HepG2 (cell line): ENCODE results near the gene ZBTB45. TPM values are rescaled to one million over a fixed set of nuclear protein-coding genes. Genes with fewer than 3 reads are reported as not detected.
A peak's percentile ranks its signal among the peaks of the same experiment; 100 is the strongest.

Experiments
- EED ChIP-seq: sonication (generic); formaldehyde crosslinking; IDR thresholded peaks from 2 replicates; pipeline ENCODE4 v1.5.0; 2020; ENCODE audit warnings: mild to moderate bottlenecking, missing genetic modification reagents
- ELF1 ChIP-seq: sonication (generic); formaldehyde crosslinking; IDR thresholded peaks from 2 replicates; pipeline ENCODE4 v1.4.0; 2020; ENCODE audit warnings: missing genetic modification reagents
- ETV5 ChIP-seq: IDR thresholded peaks from 2 replicates; pipeline ENCODE4 v1.6.1; 2018; ENCODE audit warnings: missing biosample characterization, missing genetic modification reagents, inconsistent platforms, borderline replicate concordance
- GFI1 ChIP-seq: sonication (generic); formaldehyde crosslinking; IDR thresholded peaks from 2 replicates; pipeline ENCODE4 v1.5.0; 2020; ENCODE audit warnings: missing genetic modification reagents, mild to moderate bottlenecking, borderline replicate concordance
- JARID2 ChIP-seq: sonication (generic); formaldehyde crosslinking; IDR thresholded peaks from 2 replicates; pipeline ENCODE4 v1.8.1; 2023; ENCODE audit warnings: missing genetic modification reagents, inconsistent platforms; ENCODE audit not compliant: insufficient replicate concordance
- KLF12 ChIP-seq: sonication (generic); formaldehyde crosslinking; IDR thresholded peaks from 2 replicates; pipeline ENCODE4 v1.4.0; 2020; ENCODE audit warnings: missing genetic modification reagents, borderline replicate concordance
- NFYB ChIP-seq: sonication (generic); formaldehyde crosslinking; IDR thresholded peaks from 2 replicates; pipeline ENCODE4 v1.4.0; 2020; ENCODE audit warnings: missing genetic modification reagents
- RFX1 ChIP-seq: fragments of 450-650 bp; IDR thresholded peaks from 2 replicates; pipeline ENCODE4 v1.6.1; 2017
- ZFP41 ChIP-seq: sonication (generic); formaldehyde crosslinking; IDR thresholded peaks from 2 replicates; pipeline ENCODE4 v1.4.0; 2020; ENCODE audit warnings: mild to moderate bottlenecking, missing genetic modification reagents, borderline replicate concordance
- ZNF264 ChIP-seq: sonication (generic); formaldehyde crosslinking; IDR thresholded peaks from 2 replicates; pipeline ENCODE4 v1.4.0; 2020; ENCODE audit warnings: missing genetic modification reagents
- ZNF484 ChIP-seq: sonication (generic); formaldehyde crosslinking; IDR thresholded peaks from 2 replicates; pipeline ENCODE4 v1.5.1; 2020; ENCODE audit warnings: mild to moderate bottlenecking, low read depth, missing genetic modification reagents, borderline replicate concordance
- ZNF501 ChIP-seq: sonication (generic); formaldehyde crosslinking; IDR thresholded peaks from 2 replicates; pipeline ENCODE4 v1.5.1; 2020; ENCODE audit warnings: mild to moderate bottlenecking, moderate library complexity, missing genetic modification reagents
- ZNF567 ChIP-seq: sonication (generic); formaldehyde crosslinking; IDR thresholded peaks from 2 replicates; pipeline ENCODE4 v1.8.1; 2023; ENCODE audit warnings: mild to moderate bottlenecking, missing genetic modification reagents, borderline replicate concordance
- ZNF619 ChIP-seq: sonication (generic); formaldehyde crosslinking; IDR thresholded peaks from 2 replicates; pipeline ENCODE4 v1.4.0; 2020; ENCODE audit warnings: mild to moderate bottlenecking, missing genetic modification reagents
- ZNF7 ChIP-seq: IDR thresholded peaks from 2 replicates; pipeline ENCODE4 v1.6.1; 2016; ENCODE audit warnings: missing biosample characterization, missing genetic modification reagents
- ZNF768 ChIP-seq: sonication (generic); formaldehyde crosslinking; IDR thresholded peaks from 2 replicates; pipeline ENCODE4 v1.4.0; 2020; ENCODE audit warnings: missing genetic modification reagents
- ZNF841 ChIP-seq: sonication (generic); formaldehyde crosslinking; IDR thresholded peaks from 2 replicates; pipeline ENCODE4 v1.8.1; 2023; ENCODE audit warnings: missing genetic modification reagents, borderline replicate concordance
- ZZZ3 ChIP-seq: sonication (generic); formaldehyde crosslinking; IDR thresholded peaks from 2 replicates; pipeline ENCODE4 v1.4.0; 2020; ENCODE audit warnings: missing genetic modification reagents, mild to moderate bottlenecking, borderline replicate concordance
- polyA plus RNA-seq, 8 experiments: library from polyadenylated mRNA; depleted of rRNA in 3 of 8; stranded (reverse) in 7 of 8; unstranded in 1 of 8; fragments of >200 nt; fragmentation: Illumina TruSeq in 4 of 8; extraction: Trizol in 4 of 8; gene quantifications; 2 replicates each; pipeline versions ENCODE4 v1.2.1 to v1.2.3, GENCODE V29; 2011 to 2016; ENCODE audit warnings: low read depth in 4 of 8, missing spikeins in 1 of 8, mixed read lengths in 1 of 8; ENCODE audit not compliant: insufficient read depth in 1 of 8
- total RNA-seq, 5 experiments: library from RNA; depleted of rRNA; stranded (reverse); fragments of >200 nt; fragmentation: Illumina TruSeq; extraction: Trizol; gene quantifications; 2 replicates each; pipeline ENCODE4 v1.2.3, GENCODE V29; 2016; ENCODE audit warnings: low read depth in 1 of 5
- TF ChIP-seq, protein P1 (sequence below): sonication (generic); formaldehyde crosslinking; conservative IDR thresholded peaks from 2 replicates; pipeline ENCODE4 v1.8.0; 2022; ENCODE audit warnings: mild to moderate bottlenecking, moderate library complexity, missing genetic modification reagents
- TF ChIP-seq, protein P2 (sequence below): sonication (generic); formaldehyde crosslinking; IDR thresholded peaks from 2 replicates; pipeline ENCODE4 v1.4.0; 2020; ENCODE audit warnings: mild to moderate bottlenecking, missing genetic modification reagents, borderline replicate concordance
- TF ChIP-seq, protein P3 (sequence below): IDR thresholded peaks from 2 replicates; pipeline ENCODE4 v1.6.1; 2012; ENCODE audit warnings: low read depth, low read length, improper control_type of control experiment

ZBTB45 gene
- total and polyA plus RNA-seq, 2 of the 13 experiments (the other 11 are each of a cell fraction or from before 2014, with no cell fraction given) = 3.0 to 3.7 TPM

DNA sequence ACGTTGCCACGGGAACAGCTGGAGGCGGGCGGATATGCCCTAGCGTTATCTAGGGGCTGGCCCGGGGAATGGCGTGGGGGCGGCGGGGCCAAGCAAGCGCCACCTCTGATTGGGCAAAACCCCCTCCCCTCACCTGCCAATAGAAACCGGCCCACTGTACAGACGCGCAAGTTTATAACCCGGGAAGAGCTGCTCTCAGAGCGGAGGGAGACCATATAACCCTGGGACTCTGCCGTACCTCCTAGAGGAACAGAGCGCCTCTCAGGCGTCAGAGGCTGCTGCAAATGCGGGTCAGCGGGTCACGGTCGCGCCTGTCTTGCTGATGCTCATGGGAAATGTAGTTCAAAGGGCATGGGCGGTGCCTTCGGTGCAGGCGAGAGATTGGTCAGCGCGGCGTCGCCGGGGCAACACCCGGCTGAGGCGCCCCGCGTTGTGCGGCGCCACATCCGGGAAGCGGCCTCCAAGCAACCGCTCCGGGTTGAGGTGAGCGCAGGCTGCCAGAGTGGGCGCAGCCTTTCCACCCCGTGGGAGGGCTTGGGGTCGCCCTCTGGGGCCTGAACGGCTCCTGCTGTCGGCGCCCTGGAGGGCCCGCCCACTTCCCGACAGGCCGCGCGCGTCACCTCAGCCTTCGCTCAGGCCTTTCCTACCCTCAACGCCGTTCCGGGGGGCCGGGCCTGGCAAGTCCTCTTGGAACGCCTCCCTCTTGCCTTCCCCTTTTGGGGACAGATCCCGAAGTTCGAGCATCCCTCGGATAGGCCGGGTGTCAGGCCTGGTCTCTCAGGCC is 43.7 kb downstream of the ZBTB45 start, which contains the start of gene ZNF446 (continued):
- TF ChIP-seq, protein P1, sequence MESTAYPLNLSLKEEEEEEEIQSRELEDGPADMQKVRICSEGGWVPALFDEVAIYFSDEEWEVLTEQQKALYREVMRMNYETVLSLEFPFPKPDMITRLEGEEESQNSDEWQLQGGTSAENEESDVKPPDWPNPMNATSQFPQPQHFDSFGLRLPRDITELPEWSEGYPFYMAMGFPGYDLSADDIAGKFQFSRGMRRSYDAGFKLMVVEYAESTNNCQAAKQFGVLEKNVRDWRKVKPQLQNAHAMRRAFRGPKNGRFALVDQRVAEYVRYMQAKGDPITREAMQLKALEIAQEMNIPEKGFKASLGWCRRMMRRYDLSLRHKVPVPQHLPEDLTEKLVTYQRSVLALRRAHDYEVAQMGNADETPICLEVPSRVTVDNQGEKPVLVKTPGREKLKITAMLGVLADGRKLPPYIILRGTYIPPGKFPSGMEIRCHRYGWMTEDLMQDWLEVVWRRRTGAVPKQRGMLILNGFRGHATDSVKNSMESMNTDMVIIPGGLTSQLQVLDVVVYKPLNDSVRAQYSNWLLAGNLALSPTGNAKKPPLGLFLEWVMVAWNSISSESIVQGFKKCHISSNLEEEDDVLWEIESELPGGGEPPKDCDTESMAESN (CRISPR knock-in tag) = peak; percentile 61; the same call in 1 of the 2 replicates
- no peak for TF ChIP-seq JARID2
- TF ChIP-seq NFYB (CRISPR knock-in tag) = peak; percentile 83
- TF ChIP-seq ZNF264 (CRISPR knock-in tag) = no peak
- TF ChIP-seq, protein P2, sequence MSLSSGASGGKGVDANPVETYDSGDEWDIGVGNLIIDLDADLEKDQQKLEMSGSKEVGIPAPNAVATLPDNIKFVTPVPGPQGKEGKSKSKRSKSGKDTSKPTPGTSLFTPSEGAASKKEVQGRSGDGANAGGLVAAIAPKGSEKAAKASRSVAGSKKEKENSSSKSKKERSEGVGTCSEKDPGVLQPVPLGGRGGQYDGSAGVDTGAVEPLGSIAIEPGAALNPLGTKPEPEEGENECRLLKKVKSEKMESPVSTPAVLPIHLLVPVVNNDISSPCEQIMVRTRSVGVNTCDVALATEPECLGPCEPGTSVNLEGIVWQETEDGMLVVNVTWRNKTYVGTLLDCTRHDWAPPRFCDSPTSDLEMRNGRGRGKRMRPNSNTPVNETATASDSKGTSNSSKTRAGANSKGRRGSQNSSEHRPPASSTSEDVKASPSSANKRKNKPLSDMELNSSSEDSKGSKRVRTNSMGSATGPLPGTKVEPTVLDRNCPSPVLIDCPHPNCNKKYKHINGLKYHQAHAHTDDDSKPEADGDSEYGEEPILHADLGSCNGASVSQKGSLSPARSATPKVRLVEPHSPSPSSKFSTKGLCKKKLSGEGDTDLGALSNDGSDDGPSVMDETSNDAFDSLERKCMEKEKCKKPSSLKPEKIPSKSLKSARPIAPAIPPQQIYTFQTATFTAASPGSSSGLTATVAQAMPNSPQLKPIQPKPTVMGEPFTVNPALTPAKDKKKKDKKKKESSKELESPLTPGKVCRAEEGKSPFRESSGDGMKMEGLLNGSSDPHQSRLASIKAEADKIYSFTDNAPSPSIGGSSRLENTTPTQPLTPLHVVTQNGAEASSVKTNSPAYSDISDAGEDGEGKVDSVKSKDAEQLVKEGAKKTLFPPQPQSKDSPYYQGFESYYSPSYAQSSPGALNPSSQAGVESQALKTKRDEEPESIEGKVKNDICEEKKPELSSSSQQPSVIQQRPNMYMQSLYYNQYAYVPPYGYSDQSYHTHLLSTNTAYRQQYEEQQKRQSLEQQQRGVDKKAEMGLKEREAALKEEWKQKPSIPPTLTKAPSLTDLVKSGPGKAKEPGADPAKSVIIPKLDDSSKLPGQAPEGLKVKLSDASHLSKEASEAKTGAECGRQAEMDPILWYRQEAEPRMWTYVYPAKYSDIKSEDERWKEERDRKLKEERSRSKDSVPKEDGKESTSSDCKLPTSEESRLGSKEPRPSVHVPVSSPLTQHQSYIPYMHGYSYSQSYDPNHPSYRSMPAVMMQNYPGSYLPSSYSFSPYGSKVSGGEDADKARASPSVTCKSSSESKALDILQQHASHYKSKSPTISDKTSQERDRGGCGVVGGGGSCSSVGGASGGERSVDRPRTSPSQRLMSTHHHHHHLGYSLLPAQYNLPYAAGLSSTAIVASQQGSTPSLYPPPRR = no peak
- peak; percentile 83; the same call in 1 of the 2 replicates for TF ChIP-seq ZNF567 (CRISPR knock-in tag)
- peak; percentile 96 for TF ChIP-seq RFX1
- TF ChIP-seq ZNF7 (CRISPR knock-in tag) = no peak
- TF ChIP-seq ZNF841 (CRISPR knock-in tag) = no peak
- no peak for TF ChIP-seq ZNF619
- TF ChIP-seq ZNF484 (CRISPR knock-in tag) = no peak
- TF ChIP-seq GFI1 = 0 out of 2 replicates have a peak, but pooled peaks have one; percentile 78
- TF ChIP-seq ZNF501 (CRISPR knock-in tag) = peak; percentile 94
- no peak for TF ChIP-seq ZZZ3
- TF ChIP-seq ETV5 (CRISPR knock-in tag) = peak; percentile 65
- TF ChIP-seq ZFP41 (CRISPR knock-in tag) = peak; percentile 56; the same call in 1 of the 2 replicates
- TF ChIP-seq KLF12 (CRISPR knock-in tag) = no peak; the same call in none of the 2 replicates
- peak; percentile 86 for TF ChIP-seq EED (CRISPR knock-in tag)
- TF ChIP-seq ELF1 (CRISPR knock-in tag) = peak; percentile 79
- 0 out of 2 replicates have a peak, but pooled peaks have one; percentile 8 for TF ChIP-seq ZNF768 (CRISPR knock-in tag)
- TF ChIP-seq, protein P3, sequence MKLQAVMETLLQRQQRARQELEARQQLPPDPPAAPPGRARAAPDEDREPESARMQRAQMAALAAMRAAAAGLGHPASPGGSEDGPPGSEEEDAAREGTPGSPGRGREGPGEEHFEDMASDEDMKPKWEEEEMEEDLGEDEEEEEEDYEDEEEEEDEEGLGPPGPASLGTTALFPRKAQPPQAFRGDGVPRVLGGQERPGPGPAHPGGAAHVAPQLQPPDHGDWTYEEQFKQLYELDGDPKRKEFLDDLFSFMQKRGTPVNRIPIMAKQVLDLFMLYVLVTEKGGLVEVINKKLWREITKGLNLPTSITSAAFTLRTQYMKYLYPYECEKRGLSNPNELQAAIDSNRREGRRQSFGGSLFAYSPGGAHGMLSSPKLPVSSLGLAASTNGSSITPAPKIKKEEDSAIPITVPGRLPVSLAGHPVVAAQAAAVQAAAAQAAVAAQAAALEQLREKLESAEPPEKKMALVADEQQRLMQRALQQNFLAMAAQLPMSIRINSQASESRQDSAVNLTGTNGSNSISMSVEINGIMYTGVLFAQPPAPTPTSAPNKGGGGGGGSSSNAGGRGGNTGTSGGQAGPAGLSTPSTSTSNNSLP = 0 out of 2 replicates have a peak, but pooled peaks have one; percentile 10
